Naive thymus-derived CD4-positive, alpha-beta T cell (primary cell): ENCODE data around the gene FER. TPM values are rescaled to one million over a fixed set of nuclear protein-coding genes. Genes with fewer than 3 reads are reported as not detected.

Source experiments
- ATAC-seq: fragments of 150-1000 bp; cut with Tn5 transposase; 2 replicates; pipeline ENCODE4 v1.10.0; 2021; ENCODE audit warnings: mild to moderate bottlenecking, moderate library complexity
- CTCF ChIA-PET: fragments of 350-600 bp; sonication (Branson Sonifier 250); formaldehyde crosslinking; loops from one replicate; lab custom pipeline; 2021; ENCODE audit warnings: antibody characterized with exemption; lab: Charles Lee
- POLR2A ChIA-PET: fragments of 350-600 bp; sonication (Branson Sonifier 250); formaldehyde crosslinking; loops from one replicate; lab custom pipeline; 2021; ENCODE audit warnings: antibody characterized with exemption, inconsistent platforms; lab: Charles Lee
- DNase-seq, 9 donors: peaks; one replicate each; pipeline versions ENCODE4 v3.0.0 to v3.0.0-alpha.2; 2020 to 2022; ENCODE audit warnings: mixed read lengths in 1 of 9
- H3K27ac ChIP-seq: one replicate; pipeline ENCODE4 v1.7.0; 2013; ENCODE audit warnings: mild to moderate bottlenecking, low read depth, low read length, moderate library complexity
- H3K27me3 ChIP-seq, 2 donors: one replicate each; pipeline ENCODE4 v1.7.0; 2013; ENCODE audit warnings: low read length in 2 of 2, mild to moderate bottlenecking in 2 of 2, moderate library complexity in 2 of 2; ENCODE audit not compliant: control insufficient read depth in 2 of 2, insufficient read depth in 2 of 2
- H3K36me3 ChIP-seq, 3 experiments: 1 replicate in 2 of 3; 2 replicates in 1 of 3; pipeline ENCODE4 v1.7.0; 2013; ENCODE audit warnings: low read length in 3 of 3, mild to moderate bottlenecking in 3 of 3, moderate library complexity in 1 of 3; ENCODE audit not compliant: insufficient read depth in 3 of 3, control insufficient read depth in 2 of 3
- H3K4me1 ChIP-seq, 2 donors: one replicate each; pipeline ENCODE4 v1.7.0; 2013; ENCODE audit warnings: low read length in 2 of 2, mild to moderate bottlenecking in 2 of 2, moderate library complexity in 1 of 2; ENCODE audit not compliant: control insufficient read depth in 2 of 2, insufficient read depth in 2 of 2
- H3K4me3 ChIP-seq: 2 replicates; pipeline ENCODE4 v1.7.0; 2013; ENCODE audit warnings: mild to moderate bottlenecking, low read length
- H3K9me3 ChIP-seq, 3 experiments: 1 replicate in 2 of 3; 2 replicates in 1 of 3; pipeline ENCODE4 v1.7.0; 2013; ENCODE audit warnings: low read length in 3 of 3; ENCODE audit not compliant: control insufficient read depth in 2 of 3
- H3K27ac Mint-ChIP-seq, 9 donors: one replicate each; pipeline ENCODE4 v1.8.0; 2020 to 2022; ENCODE audit warnings: mixed read lengths in 9 of 9, mild to moderate bottlenecking in 8 of 9, moderate library complexity in 5 of 9, inconsistent platforms in 2 of 9
- H3K27me3 Mint-ChIP-seq, 5 donors: one replicate each; pipeline ENCODE4 v1.8.0; 2021 to 2022; ENCODE audit warnings: mixed read lengths in 5 of 5, mild to moderate bottlenecking in 1 of 5
- H3K36me3 Mint-ChIP-seq, 5 donors: one replicate each; pipeline ENCODE4 v1.8.0; 2020 to 2022; ENCODE audit warnings: mixed read lengths in 5 of 5, mild to moderate bottlenecking in 3 of 5, inconsistent platforms in 1 of 5
- H3K4me1 Mint-ChIP-seq, 7 donors: one replicate each; pipeline ENCODE4 v1.8.0; 2020 to 2022; ENCODE audit warnings: mixed read lengths in 7 of 7, mild to moderate bottlenecking in 3 of 7, inconsistent platforms in 1 of 7
- H3K4me3 Mint-ChIP-seq, 10 donors: one replicate each; pipeline ENCODE4 v1.8.0; 2020 to 2022; ENCODE audit warnings: mild to moderate bottlenecking in 10 of 10, mixed read lengths in 10 of 10, moderate library complexity in 6 of 10, inconsistent platforms in 2 of 10
- H3K9me3 Mint-ChIP-seq, 11 donors: one replicate each; pipeline ENCODE4 v1.8.0; 2020 to 2022; ENCODE audit warnings: mixed read lengths in 11 of 11, mild to moderate bottlenecking in 4 of 11, inconsistent platforms in 1 of 11, moderate library complexity in 1 of 11
- intact Hi-C, 2 donors: fragments of 100-400 bp; cut with micrococcal nuclease; formaldehyde crosslinking; loops; one replicate each; pipeline ENCODE4 v1.15.1; 2023
- polyA plus RNA-seq, 2 donors: library from polyadenylated mRNA; unstranded; fragments of 300-500 nt; fragmentation: Illumina TruSeq; gene quantifications; one replicate each; pipeline ENCODE4 v1.2.3, GENCODE V29; 2021
- total RNA-seq, 6 experiments: library from RNA in 5 of 6; stranded (reverse) in 5 of 6; gene quantifications; 1 replicate in 5 of 6; 2 replicates in 1 of 6; pipeline ENCODE4 v1.2.3 and lab custom pipeline; 2021 to 2026

FER gene
- total and polyA plus RNA-seq, 7 experiments from 2014 or later = 2.7 to 17.6 (median 13.8) TPM

DNA sequence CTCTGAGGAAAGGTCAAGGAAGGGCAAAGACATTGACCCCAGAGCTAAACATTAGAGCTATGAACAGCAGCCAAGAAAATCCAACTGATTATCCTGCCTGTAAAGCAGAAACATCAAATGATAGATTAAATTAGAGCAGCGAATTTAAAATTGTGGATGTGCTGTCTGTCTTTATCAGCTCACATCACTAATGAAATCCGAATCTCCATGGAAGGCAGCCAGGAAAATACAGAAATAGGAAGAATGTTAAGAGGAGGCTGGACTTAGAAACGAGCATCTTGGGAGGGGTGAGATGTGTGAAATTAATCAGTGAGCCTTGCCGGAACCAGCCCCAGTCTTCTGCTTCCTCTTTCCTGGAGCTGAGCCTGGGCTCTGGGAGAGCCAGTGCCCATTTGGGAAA is 471.1 kb downstream of the FER start:
- intact Hi-C loops = no loop called here
- no peaks in the 10 kb centered on the region for H3K27me3 ChIP-seq
- Mint-ChIP-seq H3K27me3 (peaks cover 0 to 22% (median 16%) of the 10 kb centered on the region in 5 donors), H3K4me1 (no peaks in the 10 kb centered on the region), H3K27ac (no peak overlapping the region), H3K36me3 (peaks cover 0 to 9% (median 0%) of the 10 kb centered on the region in 5 donors), H3K9me3 (peaks cover 0 to 29% (median 7%) of the 10 kb centered on the region in 11 donors), H3K4me3 (no peak overlapping the region)
- DNase-seq (no peak), ATAC-seq (no peak)
- ChIA-PET POLR2A (no interaction called here), CTCF (no interaction called here)
- H3K27ac ChIP-seq = no peak overlapping the region
- H3K9me3 ChIP-seq = no peaks in the 10 kb centered on the region
- H3K36me3 ChIP-seq = no peaks in the 10 kb centered on the region
- no peaks in the 10 kb centered on the region for H3K4me1 ChIP-seq
- H3K4me3 ChIP-seq = no peak overlapping the region

- peaks cover 0 to 6% (median 0%) of the 10 kb centered on the region in 11 donors for H3K9me3 Mint-ChIP-seq
- ChIA-PET CTCF (no interaction called here), POLR2A (no interaction called here)
- no peaks in the 10 kb centered on the region for H3K4me1 Mint-ChIP-seq
- intact Hi-C loops = no loop called here
- peaks cover 0 to 6% (median 0%) of the 10 kb centered on the region in 5 donors for H3K36me3 Mint-ChIP-seq
- H3K27ac ChIP-seq = no peak overlapping the region
- no peak overlapping the region for H3K27ac Mint-ChIP-seq
- DNase-seq (no peak), ATAC-seq (no peak)
- H3K4me3 Mint-ChIP-seq = no peak overlapping the region
- H3K9me3 ChIP-seq = no peaks in the 10 kb centered on the region
- no peaks in the 10 kb centered on the region for H3K4me1 ChIP-seq
- no peaks in the 10 kb centered on the region for H3K36me3 ChIP-seq
- H3K27me3 ChIP-seq = no peaks in the 10 kb centered on the region
- no peak overlapping the region for H3K4me3 ChIP-seq
- peaks cover 0 to 15% (median 8%) of the 10 kb centered on the region in 5 donors for H3K27me3 Mint-ChIP-seq
Observed at GRCh38 chr5:109223531-109223930, 475.8 kb downstream of the FER start.

DNA sequence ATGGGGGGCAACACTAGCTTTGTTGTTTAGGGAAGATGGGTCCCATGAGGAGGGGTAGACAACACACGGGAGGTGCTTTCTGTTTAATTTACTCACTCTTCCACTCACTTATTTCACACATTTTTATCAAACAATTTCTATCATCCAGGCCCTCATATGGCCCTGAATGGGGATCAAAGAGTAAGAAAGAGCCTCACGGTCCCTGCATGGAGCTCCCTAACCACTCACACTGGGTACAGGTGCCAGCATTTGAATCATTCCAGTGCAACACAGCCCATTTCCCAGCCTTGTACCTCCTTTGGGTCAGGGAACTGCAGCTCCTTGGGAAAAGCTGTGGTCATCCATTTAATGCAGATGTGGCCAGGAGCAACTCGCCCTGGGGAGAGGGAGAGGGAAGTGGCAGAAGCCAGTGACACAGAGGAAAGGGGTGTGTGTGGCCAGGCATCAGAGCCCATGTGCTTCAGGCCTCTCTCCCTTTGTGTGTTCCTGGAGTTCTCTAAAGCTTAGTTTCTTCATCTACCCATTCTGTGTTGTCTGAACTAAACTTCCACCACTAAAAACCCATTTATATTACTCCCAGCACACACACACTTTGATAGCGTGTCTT is 476.7 kb downstream of the FER start:
- Histone ChIP-seq H3K4me3 (no peak overlapping the region), H3K27me3 (no peaks in the 10 kb centered on the region), H3K36me3 (no peaks in the 10 kb centered on the region), H3K27ac (no peak overlapping the region), H3K9me3 (no peaks in the 10 kb centered on the region), H3K4me1 (no peaks in the 10 kb centered on the region)
- ATAC-seq (no peak), DNase-seq (no peak)
- intact Hi-C loops = no loop called here
- H3K27me3 Mint-ChIP-seq = peaks cover 0 to 7% (median 0%) of the 10 kb centered on the region in 5 donors
- H3K4me3 Mint-ChIP-seq = no peak overlapping the region
- no peaks in the 10 kb centered on the region for H3K4me1 Mint-ChIP-seq
- no peaks in the 10 kb centered on the region for H3K36me3 Mint-ChIP-seq
- H3K9me3 Mint-ChIP-seq = peaks cover 0 to 2% (median 0%) of the 10 kb centered on the region in 11 donors
- H3K27ac Mint-ChIP-seq = no peak overlapping the region
- CTCF ChIA-PET = no interaction called here
- POLR2A ChIA-PET = no interaction called here

DNA sequence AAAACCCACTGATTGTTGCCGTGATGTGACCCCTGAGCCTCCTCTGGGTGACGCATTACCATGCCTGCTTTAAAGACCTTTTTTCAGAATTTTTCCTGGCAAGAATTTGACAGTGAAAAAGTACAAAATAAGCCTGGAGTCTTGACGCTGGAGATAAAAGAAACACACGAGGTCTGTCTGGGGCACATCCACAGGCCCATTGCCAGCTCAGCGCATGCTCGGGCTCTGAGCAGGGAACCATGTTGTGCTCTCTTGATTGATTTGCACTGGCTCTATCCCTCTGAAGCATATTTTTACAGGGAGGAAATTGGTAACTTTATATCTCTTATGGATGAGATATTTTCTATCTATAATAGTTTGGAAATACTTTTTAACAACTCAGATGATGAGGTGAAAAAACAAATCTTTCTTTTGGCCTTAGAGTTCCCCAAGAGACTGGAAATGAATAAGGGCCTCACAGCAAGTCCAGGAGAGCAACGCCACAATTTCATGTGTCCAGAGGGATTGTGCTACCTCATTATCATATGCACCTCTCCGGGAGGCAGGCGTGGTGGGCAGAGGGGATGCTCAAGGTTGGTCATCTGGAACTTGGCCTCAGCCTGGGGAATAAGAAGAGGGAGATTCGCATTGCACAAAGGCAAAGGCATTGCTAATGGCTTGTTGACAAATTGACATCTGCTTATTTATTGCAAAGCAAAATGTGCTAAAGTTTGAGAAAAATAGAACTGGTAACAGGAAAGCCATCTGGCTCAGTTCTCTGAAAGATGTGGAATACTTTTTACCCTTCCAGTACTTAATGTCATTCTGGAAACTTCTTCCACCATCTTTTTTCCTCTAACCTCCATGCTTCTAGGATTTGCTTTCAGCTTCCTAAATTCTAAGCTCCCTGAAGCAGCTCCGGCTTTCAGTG is 478.3 kb downstream of the FER start:
- Histone ChIP-seq H3K27me3 (no peaks in the 10 kb centered on the region), H3K4me1 (no peaks in the 10 kb centered on the region), H3K4me3 (no peak overlapping the region), H3K27ac (no peak overlapping the region), H3K36me3 (no peaks in the 10 kb centered on the region), H3K9me3 (no peaks in the 10 kb centered on the region)
- no peaks in the 10 kb centered on the region for H3K36me3 Mint-ChIP-seq
- H3K4me1 Mint-ChIP-seq = no peaks in the 10 kb centered on the region
- ATAC-seq = no peak
- DNase-seq = no peak
- peaks cover 0 to under 1% (median 0%) of the 10 kb centered on the region in 11 donors for H3K9me3 Mint-ChIP-seq
- CTCF ChIA-PET = no interaction called here
- POLR2A ChIA-PET = no interaction called here
- H3K27me3 Mint-ChIP-seq = peaks cover 0 to 6% (median 3%) of the 10 kb centered on the region in 5 donors
- intact Hi-C loops = no loop called here
- no peak overlapping the region for H3K27ac Mint-ChIP-seq
- H3K4me3 Mint-ChIP-seq = no peak overlapping the region

DNA sequence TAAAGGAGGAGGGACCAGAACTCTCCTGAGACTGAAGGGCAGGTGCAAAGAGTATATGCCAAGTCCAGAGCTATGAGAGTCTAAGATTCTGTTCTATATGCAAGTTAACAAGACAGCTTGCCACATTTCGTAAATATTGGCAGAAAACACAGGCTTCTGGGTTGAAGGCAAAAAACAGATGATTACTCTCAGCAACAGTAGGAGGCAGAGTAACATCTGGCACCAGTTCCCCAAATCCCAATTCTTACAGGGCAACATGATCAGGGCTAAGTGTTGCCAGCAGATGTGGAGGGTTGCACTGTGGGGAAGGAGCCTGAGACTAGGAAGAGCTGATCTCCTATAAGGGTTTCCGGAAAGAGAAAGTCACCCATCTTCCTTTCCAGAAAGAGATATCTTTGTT is 482.7 kb downstream of the FER start:
- no peaks in the 10 kb centered on the region for H3K36me3 ChIP-seq
- no peaks in the 10 kb centered on the region for H3K4me1 Mint-ChIP-seq
- no peak overlapping the region for H3K4me3 Mint-ChIP-seq
- peaks cover 0 to 16% (median 0%) of the 10 kb centered on the region in 5 donors for H3K27me3 Mint-ChIP-seq
- peaks cover 0 to 4% (median 0%) of the 10 kb centered on the region in 5 donors for H3K36me3 Mint-ChIP-seq
- no peak for ATAC-seq
- POLR2A ChIA-PET = no interaction called here
- no peak overlapping the region for H3K4me3 ChIP-seq
- no peaks in the 10 kb centered on the region for H3K9me3 ChIP-seq
- CTCF ChIA-PET = no interaction called here
- H3K27ac ChIP-seq = no peak overlapping the region
- peaks cover 0 to 10% (median 5%) of the 10 kb centered on the region in 11 donors for H3K9me3 Mint-ChIP-seq
- H3K27ac Mint-ChIP-seq = no peak overlapping the region
- intact Hi-C loops = no loop called here
- H3K27me3 ChIP-seq = no peaks in the 10 kb centered on the region
- H3K4me1 ChIP-seq = no peaks in the 10 kb centered on the region
- DNase-seq = no peak

DNA sequence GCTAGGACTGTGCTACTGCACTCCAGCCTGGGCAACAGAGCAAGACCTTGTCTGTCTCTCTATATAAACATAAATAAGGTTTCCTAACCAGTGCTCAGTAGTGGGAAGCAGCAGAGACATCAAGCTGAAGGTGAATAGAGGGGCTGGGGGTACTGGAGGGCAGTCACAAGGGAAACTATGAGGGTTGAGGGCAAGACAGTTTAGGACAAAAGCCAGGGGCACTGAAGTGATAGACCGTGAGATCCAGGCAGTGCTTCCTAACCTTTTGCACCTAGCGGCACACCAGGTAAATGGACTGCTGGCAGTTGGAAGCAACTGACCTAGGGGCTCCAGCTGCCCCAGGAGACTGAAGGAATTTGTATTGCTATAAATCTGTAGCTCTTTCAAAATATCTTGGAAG is 483.6 kb downstream of the FER start:
- Histone ChIP-seq H3K27ac (no peak overlapping the region), H3K4me1 (no peaks in the 10 kb centered on the region), H3K27me3 (no peaks in the 10 kb centered on the region), H3K36me3 (no peaks in the 10 kb centered on the region), H3K9me3 (no peaks in the 10 kb centered on the region), H3K4me3 (no peak overlapping the region)
- peaks cover 0 to 10% (median 0%) of the 10 kb centered on the region in 5 donors for H3K36me3 Mint-ChIP-seq
- ChIA-PET CTCF (no interaction called here), POLR2A (no interaction called here)
- H3K27me3 Mint-ChIP-seq = peaks cover 0 to 16% (median 0%) of the 10 kb centered on the region in 5 donors
- DNase-seq (no peak), ATAC-seq (no peak)
- no peak overlapping the region for H3K27ac Mint-ChIP-seq
- no peak overlapping the region for H3K4me3 Mint-ChIP-seq
- intact Hi-C loops = no loop called here
- peaks cover 3 to 16% (median 9%) of the 10 kb centered on the region in 11 donors for H3K9me3 Mint-ChIP-seq
- H3K4me1 Mint-ChIP-seq = no peaks in the 10 kb centered on the region
